ENCODE measurements around the gene MINK1.
"Not testable (repeated sequence)": the region's sequence is repeated elsewhere in the genome, so short reads cannot be mapped to it uniquely, and the experiment has no call there.

Gene MINK1

GRCh38 chr17:4856271-4856936, 23.3 kb downstream of the MINK1 start:
- no peak overlapping the region for H3K4me3 ChIP-seq (replicated peaks; ENCODE audit: insufficient read depth, low read length)
- TF ChIP-seq REST (IDR thresholded peaks at IDR 0.05; ENCODE audit: insufficient replicate concordance, low read depth): no peak
- no peak for TF ChIP-seq SPI1 (IDR thresholded peaks at IDR 0.05; ENCODE audit: borderline replicate concordance, low read depth)
- TF ChIP-seq GABPA (IDR thresholded peaks at IDR 0.05; ENCODE audit: low read depth): no peak
- no peak for TF ChIP-seq CTCF (IDR thresholded peaks at IDR 0.05; ENCODE audit: insufficient read depth, low read length)
- no peak for TF ChIP-seq POLR2AphosphoS5 (IDR thresholded peaks at IDR 0.05; ENCODE audit: low read depth)
- no peak for DNase-seq (ENCODE audit: low read depth in 1 of 2, low spot score in 1 of 2)
- no peak overlapping the region for H3K27ac ChIP-seq (replicated peaks)
- H3K27me3 ChIP-seq (ENCODE audit: insufficient read depth, poor library complexity, severe bottlenecking): no peaks in the 10 kb centered on the region

GRCh38 chr17:4856937-4857314, 23.8 kb downstream of the MINK1 start:
- Histone ChIP-seq H3K4me3 (replicated peaks; ENCODE audit: insufficient read depth, low read length) (no peak overlapping the region), H3K27me3 (ENCODE audit: insufficient read depth, poor library complexity, severe bottlenecking) (no peaks in the 10 kb centered on the region), H3K27ac (replicated peaks) (no peak overlapping the region)
- TF ChIP-seq POLR2AphosphoS5 (IDR thresholded peaks at IDR 0.05; ENCODE audit: low read depth) (no peak), GABPA (IDR thresholded peaks at IDR 0.05; ENCODE audit: low read depth) (no peak), REST (IDR thresholded peaks at IDR 0.05; ENCODE audit: insufficient replicate concordance, low read depth) (no peak), SPI1 (IDR thresholded peaks at IDR 0.05; ENCODE audit: borderline replicate concordance, low read depth) (no peak), CTCF (IDR thresholded peaks at IDR 0.05; ENCODE audit: insufficient read depth, low read length) (no peak)
- no peak for DNase-seq (ENCODE audit: low read depth in 1 of 2, low spot score in 1 of 2)

- not testable (repeated sequence) for H3K27me3 ChIP-seq (ENCODE audit: insufficient read depth, poor library complexity, severe bottlenecking); H3K27ac ChIP-seq (replicated peaks); DNase-seq (ENCODE audit: low read depth in 1 of 2, low spot score in 1 of 2); H3K4me3 ChIP-seq (replicated peaks; ENCODE audit: insufficient read depth, low read length)
Measured at GRCh38 chr17:4857347-4857746, 24.2 kb downstream of the MINK1 start.

- Histone ChIP-seq H3K4me3 (replicated peaks; ENCODE audit: insufficient read depth, low read length) (no peak overlapping the region), H3K27ac (replicated peaks) (no peak overlapping the region), H3K27me3 (ENCODE audit: insufficient read depth, poor library complexity, severe bottlenecking) (no peaks in the 10 kb centered on the region)
- DNase-seq (ENCODE audit: low read depth in 1 of 2, low spot score in 1 of 2): no peak
- TF ChIP-seq GABPA (IDR thresholded peaks at IDR 0.05; ENCODE audit: low read depth) (no peak), CTCF (IDR thresholded peaks at IDR 0.05; ENCODE audit: insufficient read depth, low read length) (no peak), SPI1 (IDR thresholded peaks at IDR 0.05; ENCODE audit: borderline replicate concordance, low read depth) (no peak)
Measured at GRCh38 chr17:4858068-4858881, 25.1 kb downstream of the MINK1 start.
